HG02970 (cell line): ENCODE results near the gene FAM156B.
"Not testable (repeated sequence)": the region's sequence is repeated elsewhere in the genome, so short reads cannot be mapped to it uniquely, and the experiment has no call there.

ENCODE experiments used
- ATAC-seq: cut with Tn5 transposase; IDR thresholded peaks from one replicate; pipeline ENCODE4 v1.9.1; 2021; ENCODE audit warnings: mild to moderate bottlenecking, moderate library complexity, moderate number of reproducible peaks; ENCODE audit not compliant: unreplicated experiment, low FRiP score

The FAM156B gene, protein sequence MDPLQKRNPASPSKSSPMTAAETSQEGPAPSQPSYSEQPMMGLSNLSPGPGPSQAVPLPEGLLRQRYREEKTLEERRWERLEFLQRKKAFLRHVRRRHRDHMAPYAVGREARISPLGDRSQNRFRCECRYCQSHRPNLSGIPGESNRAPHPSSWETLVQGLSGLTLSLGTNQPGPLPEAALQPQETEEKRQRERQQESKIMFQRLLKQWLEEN

DNA sequence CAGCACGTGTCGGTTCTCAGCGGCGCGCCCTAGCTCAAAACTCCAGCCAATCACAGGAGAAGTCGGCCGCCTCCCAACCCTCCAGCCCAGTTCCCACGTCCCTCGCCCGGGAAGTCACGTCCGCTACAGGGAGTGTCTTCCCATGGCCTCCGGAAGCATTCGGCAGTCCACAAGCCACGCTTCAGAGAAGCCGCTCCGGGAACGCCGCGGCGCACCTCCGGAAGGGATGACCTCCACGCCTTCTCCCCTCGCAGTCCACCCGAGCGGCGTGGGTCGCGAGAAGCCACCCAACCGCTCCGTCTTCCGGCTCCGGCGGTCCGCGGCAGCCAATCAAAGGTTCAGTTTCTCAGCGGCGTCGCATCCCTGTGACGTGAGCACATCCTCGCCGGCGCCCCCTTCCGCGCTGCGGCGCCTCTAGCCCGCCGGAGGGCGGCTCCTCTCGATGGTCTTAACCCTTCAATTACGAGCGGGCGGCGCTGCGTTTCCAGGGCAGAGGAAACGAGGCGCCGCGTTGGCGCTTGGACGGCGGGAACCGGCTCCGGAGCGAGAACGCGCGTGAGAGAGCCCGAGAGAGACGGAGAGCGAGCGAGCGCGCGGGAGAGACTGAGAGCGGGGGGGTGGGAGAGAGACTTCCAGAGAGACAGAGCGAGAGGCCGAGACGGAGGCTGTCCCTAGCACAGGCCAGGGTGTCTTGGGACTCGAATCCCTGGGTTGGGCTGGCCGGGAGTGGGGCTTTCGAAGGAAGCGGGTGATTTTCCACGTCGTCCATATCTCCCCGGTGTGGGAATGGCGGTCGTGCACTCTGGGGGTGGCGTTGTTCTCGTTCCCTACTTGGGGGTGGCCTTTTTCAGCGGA, at the start of gene FAM156B:
Gene FAM156B, plus strand, starts transcription at position 476 of the 855 bp plus-strand sequence. CDS start 9,896 bp downstream, outside the sequence.
- peak; percentile 79 for ATAC-seq

DNA sequence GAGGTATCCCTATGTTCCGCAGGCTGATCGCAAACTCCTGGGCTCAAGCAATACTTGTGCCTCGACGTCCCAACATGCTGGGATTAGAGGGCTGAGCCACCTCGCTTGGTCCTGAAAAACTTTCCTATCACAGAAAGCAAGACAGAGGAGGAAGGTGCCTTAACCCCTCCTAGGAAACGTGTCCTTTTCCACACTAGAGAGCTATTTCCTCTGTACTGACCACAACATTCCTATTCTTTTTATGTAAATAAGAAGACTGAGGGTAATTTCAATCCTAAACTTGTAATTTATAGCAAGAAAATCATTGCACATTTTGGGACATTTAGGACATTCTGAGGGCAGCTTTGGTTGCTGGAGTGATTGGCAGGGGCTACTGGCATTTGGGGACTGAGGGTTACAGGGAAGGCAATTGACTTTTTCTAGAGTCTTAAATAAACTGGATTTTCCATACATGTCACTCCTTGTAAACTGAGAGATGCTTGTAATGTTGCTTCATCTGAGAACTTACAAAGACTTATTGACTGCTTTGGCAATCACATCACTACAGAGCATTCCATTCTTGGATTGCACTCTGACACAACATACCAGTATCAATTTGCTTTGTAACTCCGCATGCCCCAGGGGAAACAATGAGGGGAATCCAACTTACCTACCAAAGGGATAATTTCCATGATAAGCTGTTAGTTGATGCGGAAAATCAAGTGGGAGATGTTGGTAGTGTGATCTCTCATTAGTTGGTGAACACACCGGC, 44.8 kb upstream of the FAM156B start:
- no peak for ATAC-seq

DNA sequence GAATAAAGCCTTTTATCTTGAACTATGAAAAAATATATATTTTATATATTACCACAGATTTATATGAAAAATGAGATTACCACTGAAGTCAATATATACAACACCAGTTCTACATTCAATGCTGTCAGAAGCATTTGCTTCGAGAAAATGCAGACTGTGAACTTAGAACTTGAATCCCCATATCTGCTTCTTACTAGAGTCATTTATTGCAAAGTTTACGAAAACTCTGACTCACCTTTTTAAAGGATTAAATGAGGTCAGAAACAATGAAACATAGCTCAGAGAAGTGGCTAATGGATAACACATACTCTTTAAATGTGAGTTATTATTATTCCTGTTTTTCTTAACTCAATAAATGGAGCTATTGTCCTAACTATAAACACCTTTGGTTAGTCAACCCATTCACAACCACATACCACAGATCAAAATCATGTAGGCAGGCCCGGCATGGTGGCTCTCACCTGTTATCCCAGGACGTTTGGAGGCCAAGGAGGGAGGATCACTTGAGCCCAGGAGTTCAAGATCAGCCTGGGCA, 40.1 kb upstream of the FAM156B start:
- not testable (repeated sequence) for ATAC-seq

DNA sequence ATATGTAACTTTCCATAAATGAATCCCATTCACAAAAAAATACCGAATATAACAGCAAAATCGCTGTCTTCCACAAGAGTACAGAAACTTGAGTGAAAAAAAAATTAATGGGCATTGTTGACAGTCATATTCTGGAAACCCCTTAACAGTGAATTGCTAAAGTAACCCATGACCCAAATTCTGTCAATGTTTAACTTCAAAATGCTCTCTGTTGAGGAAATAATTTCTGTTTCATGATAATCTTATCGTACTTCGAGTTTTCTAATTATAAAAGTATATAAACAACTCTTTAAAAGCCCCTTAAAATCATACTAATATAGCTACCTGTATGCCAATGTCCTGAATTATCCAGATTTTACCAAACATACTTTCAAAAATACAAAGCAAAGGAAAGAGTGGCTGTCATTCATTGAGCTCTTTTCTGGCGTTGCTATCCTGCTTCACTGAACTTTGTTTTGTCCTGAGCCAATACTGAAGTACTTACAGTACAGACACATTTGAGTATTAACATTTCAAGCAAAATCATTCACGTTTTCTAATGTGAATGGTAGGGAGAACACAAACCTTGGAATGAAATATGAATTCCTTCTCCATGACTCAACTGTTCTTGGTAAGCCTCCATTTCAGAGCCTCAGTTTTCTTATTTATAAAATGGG, 31.7 kb upstream of the FAM156B start:
- ATAC-seq, result no peak

DNA sequence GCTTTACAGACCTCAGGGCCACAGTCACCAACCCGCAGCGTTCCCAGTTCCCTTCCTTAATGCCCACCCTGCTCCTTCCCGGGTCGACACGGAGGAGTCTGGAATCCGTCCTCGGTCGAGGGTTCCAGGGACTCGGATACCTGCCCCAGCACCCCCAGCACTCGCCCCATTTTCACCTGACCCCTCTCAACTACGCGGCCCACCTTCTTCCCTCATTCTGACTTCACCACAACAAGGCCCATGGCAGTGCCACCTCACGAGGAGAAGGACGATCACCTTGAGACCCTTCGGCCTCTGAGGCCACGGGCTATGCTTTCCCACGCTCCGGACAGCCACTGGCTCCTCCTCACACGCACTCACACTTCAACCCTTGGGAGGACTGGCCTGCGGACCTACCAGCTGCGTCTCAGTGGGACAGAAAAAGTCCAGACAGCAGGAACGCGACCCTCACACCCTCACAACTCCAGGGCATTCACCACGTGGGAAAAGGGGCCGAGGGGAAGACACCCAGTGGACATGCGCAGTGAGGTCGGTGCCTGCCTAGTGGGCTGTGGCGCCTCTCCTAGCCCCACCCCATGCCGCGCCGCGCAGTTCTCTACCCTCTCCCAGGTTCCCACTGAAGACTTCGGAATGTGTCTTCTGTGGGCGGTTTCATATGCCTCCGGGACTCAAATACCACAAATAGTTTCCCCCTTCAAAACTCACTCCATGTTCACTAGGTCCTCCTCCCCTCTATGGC, 29.4 kb upstream of the FAM156B start, which contains the start of gene XAGE3:
Gene XAGE3, minus strand, starts transcription at position 474 of the 739 bp plus-strand sequence. CDS start 950 bp downstream, outside the sequence.
- no peak for ATAC-seq

DNA sequence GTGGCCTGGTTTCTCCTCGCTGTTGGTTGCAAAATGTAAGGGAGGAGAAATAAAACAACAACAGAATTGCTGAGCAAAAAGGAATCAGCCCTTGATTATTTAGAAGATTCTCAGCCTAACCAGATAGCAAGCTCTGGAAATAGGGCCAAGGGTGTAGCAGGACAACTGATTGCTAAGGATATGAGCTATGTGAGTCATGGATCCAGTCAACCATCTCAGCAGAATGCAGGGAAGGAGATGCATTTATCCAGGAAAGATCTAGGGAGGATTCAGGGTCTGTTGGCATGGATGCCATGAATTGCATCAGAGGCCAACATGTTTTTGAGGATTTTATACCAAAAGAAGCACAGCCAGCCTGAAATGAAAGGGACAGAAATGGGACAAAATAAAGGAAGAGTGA, 27.1 kb upstream of the FAM156B start:
- no peak for ATAC-seq

DNA sequence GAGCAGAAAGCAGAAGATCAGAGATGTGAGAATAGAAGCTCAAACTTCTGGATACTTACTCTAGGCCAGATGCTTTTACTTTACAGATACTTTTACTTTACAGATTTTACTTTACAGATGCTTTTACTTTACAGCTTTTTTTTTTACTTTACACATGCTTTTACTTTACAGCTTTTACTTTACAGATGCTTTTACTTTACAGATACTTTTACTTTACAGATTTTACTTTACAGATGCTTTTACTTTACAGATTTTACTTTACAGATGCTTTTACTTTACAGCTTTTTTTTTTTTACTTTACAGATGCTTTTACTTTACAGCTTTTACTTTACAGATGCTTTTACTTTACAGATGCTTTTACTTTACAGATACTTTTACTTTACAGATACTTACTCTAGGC, 23.3 kb upstream of the FAM156B start:
- not testable (repeated sequence) for ATAC-seq

DNA sequence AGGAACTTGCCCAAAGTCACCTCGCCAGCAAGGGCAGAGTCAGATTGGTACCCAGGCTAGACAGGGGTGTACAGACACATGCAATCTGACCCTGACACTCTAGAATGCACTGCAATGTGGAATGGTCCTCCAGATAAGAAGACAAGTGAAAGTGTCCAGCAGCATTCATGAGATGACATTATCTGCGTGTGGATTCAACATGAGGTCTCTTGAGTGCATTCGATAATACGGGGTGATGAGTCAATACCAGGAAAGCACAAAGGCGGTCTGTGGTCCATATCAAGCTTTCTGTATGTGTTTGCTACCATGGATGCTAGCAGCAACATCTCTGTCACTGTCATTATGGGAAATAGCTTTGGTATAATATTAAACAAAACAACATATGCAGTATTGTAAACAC, 22.5 kb upstream of the FAM156B start:
- ATAC-seq, result no peak

DNA sequence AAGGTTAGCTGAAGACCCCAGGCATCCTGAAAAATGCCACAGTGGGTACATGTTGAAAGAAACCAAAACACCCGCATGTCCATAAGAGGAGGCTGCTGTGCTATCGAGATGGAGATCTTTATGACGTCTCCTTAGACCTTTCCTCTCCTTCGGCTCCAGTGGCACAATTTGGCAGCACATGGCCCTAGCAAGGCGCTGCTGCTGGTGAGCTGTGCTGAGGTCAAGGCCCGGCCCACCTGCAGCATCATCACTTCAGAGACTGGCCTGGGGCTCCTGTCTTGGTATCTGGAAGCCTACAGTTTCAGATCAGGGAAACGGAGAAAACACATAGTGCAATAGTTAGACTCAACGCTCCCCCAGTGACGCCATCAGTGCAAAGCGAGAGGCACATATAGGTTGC, 21.7 kb upstream of the FAM156B start:
- not testable (repeated sequence) for ATAC-seq

DNA sequence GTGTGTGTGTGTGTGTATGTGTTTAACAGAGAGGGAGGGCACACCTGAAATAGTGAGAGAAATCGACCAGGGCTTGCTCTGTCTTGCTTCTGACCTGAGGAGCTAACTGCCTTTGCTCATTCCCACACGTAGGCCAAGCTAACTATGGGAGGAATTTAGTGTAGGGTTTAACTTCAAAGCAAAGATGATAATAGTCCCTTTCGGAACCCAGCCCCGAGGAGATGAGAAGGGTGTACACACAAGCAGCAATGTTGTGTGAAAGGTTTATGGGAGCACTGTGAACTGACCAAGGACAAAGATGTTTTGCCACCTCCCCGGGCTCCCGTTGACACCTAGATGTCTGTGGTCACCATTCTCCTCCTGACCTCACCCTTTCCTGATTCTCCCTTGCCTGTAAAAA, 20.7 kb upstream of the FAM156B start:
- not testable (repeated sequence) for ATAC-seq

DNA sequence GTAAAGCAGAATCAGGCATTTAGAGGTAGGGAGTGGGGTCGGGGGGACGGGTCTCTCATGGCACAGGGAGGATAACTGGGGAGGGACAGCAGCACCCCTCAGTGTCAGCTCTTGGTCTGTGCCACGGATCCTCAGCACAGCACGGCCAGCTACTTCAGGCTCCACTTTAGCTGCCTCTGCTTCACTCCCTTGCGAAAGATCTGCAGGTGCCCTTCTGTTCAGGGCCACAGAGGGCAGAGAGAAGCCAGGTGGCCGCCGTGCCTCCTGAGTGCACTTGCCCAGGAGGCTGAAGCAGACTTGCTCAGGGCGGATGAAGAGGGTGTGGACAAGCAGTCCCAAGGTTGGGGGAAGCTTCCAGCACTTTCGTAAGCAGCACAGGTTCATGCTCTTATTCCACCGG, 9.7 kb upstream of the FAM156B start:
- ATAC-seq, result not testable (repeated sequence)

DNA sequence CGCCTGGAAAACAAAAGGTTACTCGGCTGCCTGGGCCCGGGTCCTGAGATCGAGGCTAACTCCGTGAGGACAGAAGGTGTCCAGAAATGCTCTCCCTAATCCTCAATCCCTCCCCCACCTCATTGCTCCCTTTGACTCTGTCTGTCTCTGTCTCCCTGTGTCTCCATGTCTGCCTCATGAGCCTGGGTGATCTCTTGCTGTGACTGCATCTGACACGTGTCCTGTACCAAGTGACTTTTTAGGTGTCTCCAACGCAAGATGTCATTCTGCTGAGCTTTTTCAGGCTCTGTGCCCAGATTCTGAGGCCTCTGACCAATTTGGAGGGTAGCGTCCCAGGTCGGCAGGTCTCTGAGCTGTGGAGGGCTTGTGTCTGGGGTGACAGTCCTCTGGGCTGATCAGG, 9.0 kb upstream of the FAM156B start:
- not testable (repeated sequence) for ATAC-seq

DNA sequence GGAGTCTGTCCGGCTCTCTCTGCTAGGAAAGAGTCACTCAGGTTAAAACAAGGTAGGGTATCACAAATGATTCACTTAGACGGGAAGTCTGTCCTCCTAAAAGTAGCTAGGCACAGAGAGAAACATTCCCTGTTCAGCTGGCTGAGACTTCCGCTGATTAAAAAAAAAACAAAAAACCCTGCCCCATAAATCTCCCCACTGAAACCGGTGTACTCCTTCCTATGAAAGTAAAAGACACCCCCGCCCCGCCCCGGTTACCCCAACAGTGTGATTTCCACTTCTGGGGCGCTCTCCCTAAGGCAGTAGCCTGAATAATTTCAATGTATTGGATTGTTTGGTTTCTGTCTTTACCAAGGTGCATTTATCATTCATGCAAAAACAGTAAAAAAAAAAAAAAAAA, 692 bp upstream of the FAM156B start:
- ATAC-seq, result peak; percentile 12

DNA sequence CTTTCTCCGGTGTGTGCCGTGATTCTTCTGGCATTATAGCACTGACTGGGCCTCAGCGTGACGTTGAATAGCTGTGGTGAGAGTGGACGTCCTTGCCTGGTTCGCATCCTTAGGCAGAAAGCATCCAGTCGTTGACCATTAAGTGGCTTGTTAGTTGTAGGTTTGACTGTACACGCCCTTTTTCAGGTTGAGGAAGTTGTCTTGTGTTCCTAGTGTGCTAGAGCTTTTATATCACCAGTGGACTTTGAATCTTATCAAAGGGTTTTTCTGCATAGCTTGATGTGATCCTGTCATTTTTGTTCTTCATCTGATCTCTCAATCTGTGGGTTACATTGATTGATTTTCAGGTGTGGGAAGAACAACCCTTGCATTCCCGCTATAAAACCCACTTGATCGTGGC, 8.4 kb downstream of the FAM156B start:
- ATAC-seq, result not testable (repeated sequence)

DNA sequence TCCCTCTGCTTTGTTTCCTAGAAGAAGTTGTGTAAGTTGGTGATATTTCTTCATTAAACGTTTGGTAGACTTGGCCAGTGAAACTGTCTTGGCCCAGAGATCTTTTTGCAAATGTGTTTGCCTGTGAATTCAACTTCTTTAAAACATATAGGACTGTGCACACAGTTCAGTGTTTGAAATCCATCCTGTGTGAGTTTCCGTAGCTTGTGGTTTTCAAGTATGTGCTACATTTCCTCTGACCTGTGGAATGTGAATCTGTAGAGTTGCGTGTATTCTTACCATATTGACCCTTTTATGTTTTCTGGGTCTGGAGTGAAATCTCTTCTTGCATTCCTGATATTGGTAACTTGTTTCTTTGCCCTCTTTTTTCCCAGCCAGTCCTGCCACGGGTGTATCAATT, 8.9 kb downstream of the FAM156B start:
- not testable (repeated sequence) for ATAC-seq

DNA sequence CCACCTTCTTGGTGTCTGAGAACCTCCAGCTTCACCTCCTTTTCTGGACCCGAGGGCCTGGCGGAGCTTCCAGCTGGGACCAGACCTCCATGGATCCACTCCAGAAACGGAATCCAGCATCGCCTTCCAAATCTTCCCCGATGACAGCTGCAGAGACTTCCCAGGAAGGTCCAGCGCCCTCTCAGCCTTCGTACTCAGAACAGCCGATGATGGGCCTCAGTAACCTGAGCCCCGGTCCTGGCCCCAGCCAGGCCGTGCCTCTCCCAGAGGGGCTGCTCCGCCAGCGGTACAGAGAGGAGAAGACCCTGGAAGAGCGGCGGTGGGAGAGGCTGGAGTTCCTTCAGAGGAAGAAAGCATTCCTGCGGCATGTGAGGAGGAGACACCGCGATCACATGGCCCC, 10.0 kb downstream of the FAM156B start:
- ATAC-seq, result not testable (repeated sequence)

DNA sequence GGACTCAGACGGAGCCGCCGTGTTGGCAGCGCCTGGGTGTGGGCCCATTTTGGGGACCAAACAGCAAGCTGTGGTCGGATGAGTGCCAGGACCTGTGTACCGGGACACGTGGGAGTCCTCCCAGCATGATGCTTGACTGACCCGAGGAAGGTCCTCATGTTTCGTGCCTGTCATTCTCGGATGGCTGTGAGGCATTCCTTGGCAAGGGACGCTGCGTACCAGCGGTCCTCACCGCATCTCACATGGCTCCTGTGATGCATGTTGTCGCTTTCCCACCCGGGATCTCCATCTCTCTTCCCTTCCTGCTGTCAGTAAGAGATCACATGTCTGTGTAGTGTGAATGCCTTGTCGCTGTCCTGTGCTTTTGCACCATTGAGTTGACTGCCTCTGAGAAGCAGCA, 10.8 kb downstream of the FAM156B start:
- ATAC-seq, result not testable (repeated sequence)

DNA sequence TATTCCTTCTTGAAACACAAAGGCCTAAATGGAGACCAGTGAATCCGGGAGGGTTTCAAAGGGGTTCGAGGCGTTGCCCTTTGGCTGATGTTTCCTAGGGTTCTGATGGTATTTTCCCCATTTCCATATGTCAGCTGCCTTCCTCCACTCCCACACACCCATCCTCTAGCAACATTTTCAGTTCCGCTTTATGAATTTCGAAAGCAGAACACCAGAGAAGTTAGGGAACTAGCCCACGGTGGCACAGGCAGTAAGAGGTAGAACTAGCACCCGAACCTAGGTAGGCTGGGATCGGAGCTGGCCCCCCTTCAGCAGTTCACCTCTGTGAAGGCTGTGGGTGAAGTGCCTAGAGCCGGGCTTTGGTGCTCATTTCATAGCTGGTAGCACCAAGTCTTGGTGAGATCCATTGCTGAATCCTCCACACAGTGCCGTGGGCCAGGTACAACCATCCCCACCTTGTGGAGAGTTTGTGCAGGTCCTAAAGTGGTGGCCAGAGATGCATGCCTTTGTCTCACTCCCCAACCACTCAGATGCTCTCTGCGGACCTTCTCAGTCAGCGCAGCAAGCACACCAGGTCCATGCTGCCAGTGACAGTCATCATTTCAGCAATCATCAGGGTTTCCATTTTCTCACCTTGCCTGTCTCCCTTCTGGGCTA, 12.3 kb downstream of the FAM156B start:
- ATAC-seq, result not testable (repeated sequence)

DNA sequence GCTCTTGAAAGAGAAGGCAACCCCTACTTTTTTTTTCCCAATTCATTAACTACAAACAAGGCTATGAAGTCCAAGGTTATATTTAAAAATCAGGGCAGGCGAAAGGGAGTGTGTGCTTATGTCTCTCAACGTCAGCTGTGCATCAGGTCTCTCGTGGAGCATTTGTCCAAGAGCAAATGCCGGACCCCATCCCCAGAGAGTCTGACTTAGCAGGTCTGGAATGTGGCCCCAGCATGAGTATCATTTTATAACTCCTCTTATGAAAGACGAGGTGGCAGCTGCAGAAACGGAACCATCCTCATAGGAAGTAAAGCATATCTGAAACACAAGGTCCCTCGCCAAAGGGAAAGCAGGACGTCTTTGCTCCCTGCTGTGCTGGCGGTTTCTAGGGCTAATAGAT, 16.6 kb downstream of the FAM156B start:
- not testable (repeated sequence) for ATAC-seq
